ENCODE measurements around the gene C9orf57. TPM values are rescaled to one million over a fixed set of nuclear protein-coding genes. Genes with fewer than 3 reads are reported as not detected.

The C9orf57 gene
- total and polyA plus RNA-seq, 10 donors = 0.06 TPM; not detected in 9

- Histone ChIP-seq H3K36me3 (no peaks in the 10 kb centered on the region), H3K27me3 (replicated peaks in 1 of 7) (no peaks in the 10 kb centered on the region), H3K9me3 (no peaks in the 10 kb centered on the region), H3K4me1 (peaks cover 0 to 6% (median 0%) of the 10 kb centered on the region in 6 donors), H3K4me3 (no peak overlapping the region), H3K27ac (no peak overlapping the region)
- TF ChIP-seq CTCF (IDR thresholded peaks at IDR 0.05 in 8 of 11, conservative IDR thresholded peaks at IDR 0.05 in 3 of 11) = no peak
- TF ChIP-seq POLR2AphosphoS5 (IDR thresholded peaks at IDR 0.05) = no peak
- no peak for TF ChIP-seq POLR2A (IDR thresholded peaks at IDR 0.05)
- WGBS, 5 donors = 77 to 85% (median 80%) methylated on average over 8 of the region's 8 CpGs
- DNase-seq = no peak
- intact Hi-C loops (cut with DNase I; ENCODE audit: low total_unique reads) = loop anchor here (5.0 kb wide), 1 partner anchor 233 kb away; no protein-coding TSS in a partner anchor
Observed at GRCh38 chr9:72039532-72039931, 20.9 kb downstream of the C9orf57 start.

GRCh38 chr9:72038890-72039410 is 21.5 kb downstream of the C9orf57 start:
- H3K27ac ChIP-seq = no peak overlapping the region
- intact Hi-C loops (cut with DNase I; ENCODE audit: low total_unique reads) = loop anchor here (5.0 kb wide), 1 partner anchor 233 kb away; no protein-coding TSS in a partner anchor
- H3K4me1 ChIP-seq = peaks cover 0 to 6% (median 0%) of the 10 kb centered on the region in 6 donors
- 15 to 20% (median 19%) methylated on average over 13 of the region's 13 CpGs for WGBS, 5 donors
- no peaks in the 10 kb centered on the region for H3K27me3 ChIP-seq (replicated peaks in 1 of 7)
- peak; percentile 87 to 95 (median 92) for TF ChIP-seq CTCF (IDR thresholded peaks at IDR 0.05 in 8 of 11, conservative IDR thresholded peaks at IDR 0.05 in 3 of 11)
- TF ChIP-seq POLR2AphosphoS5 (IDR thresholded peaks at IDR 0.05) = no peak
- no peak for TF ChIP-seq POLR2A (IDR thresholded peaks at IDR 0.05)
- H3K9me3 ChIP-seq = no peaks in the 10 kb centered on the region
- H3K4me3 ChIP-seq = no peak overlapping the region
- peak; percentile 82 for DNase-seq
- no peaks in the 10 kb centered on the region for H3K36me3 ChIP-seq

GRCh38 chr9:72038408-72038807 is 22.0 kb downstream of the C9orf57 start:
- H3K27me3 ChIP-seq (replicated peaks in 1 of 7) = no peaks in the 10 kb centered on the region
- no peak overlapping the region for H3K4me3 ChIP-seq
- H3K9me3 ChIP-seq = no peaks in the 10 kb centered on the region
- 82 to 93% (median 90%) methylated on average over 4 of the region's 4 CpGs for WGBS, 5 donors
- intact Hi-C loops (cut with DNase I; ENCODE audit: low total_unique reads) = loop anchor here (5.0 kb wide), 1 partner anchor 234 kb away; no protein-coding TSS in a partner anchor
- no peaks in the 10 kb centered on the region for H3K36me3 ChIP-seq
- peaks cover 0 to 6% (median 0%) of the 10 kb centered on the region in 6 donors for H3K4me1 ChIP-seq
- TF ChIP-seq CTCF (IDR thresholded peaks at IDR 0.05 in 8 of 11, conservative IDR thresholded peaks at IDR 0.05 in 3 of 11) = no peak
- no peak for TF ChIP-seq POLR2AphosphoS5 (IDR thresholded peaks at IDR 0.05)
- no peak for TF ChIP-seq POLR2A (IDR thresholded peaks at IDR 0.05)
- H3K27ac ChIP-seq = no peak overlapping the region
- DNase-seq = no peak

- H3K4me1 ChIP-seq = peaks cover 0 to 6% (median 0%) of the 10 kb centered on the region in 6 donors
- no peak for DNase-seq
- H3K4me3 ChIP-seq = no peak overlapping the region
- H3K36me3 ChIP-seq = no peaks in the 10 kb centered on the region
- H3K27me3 ChIP-seq (replicated peaks in 1 of 7) = peaks cover 0 to under 1% (median 0%) of the 10 kb centered on the region in 7 donors
- H3K27ac ChIP-seq = no peak overlapping the region
- H3K9me3 ChIP-seq = no peaks in the 10 kb centered on the region
- intact Hi-C loops (cut with DNase I; ENCODE audit: low total_unique reads) = loop anchor here (5.0 kb wide), 1 partner anchor 235 kb away; no protein-coding TSS in a partner anchor
- 71 to 95% (median 77%) methylated on average over 4 of the region's 4 CpGs for WGBS, 5 donors
- TF ChIP-seq POLR2A (IDR thresholded peaks at IDR 0.05) (no peak), POLR2AphosphoS5 (IDR thresholded peaks at IDR 0.05) (no peak), CTCF (IDR thresholded peaks at IDR 0.05 in 8 of 11, conservative IDR thresholded peaks at IDR 0.05 in 3 of 11) (no peak)
Observed at GRCh38 chr9:72037571-72037970, 22.8 kb downstream of the C9orf57 start.

All from spleen (tissue), 11 donors.